H1 (cell line): ENCODE results near the gene C16orf87. TPM values are rescaled to one million over a fixed set of nuclear protein-coding genes. Genes with fewer than 3 reads are reported as not detected.

ENCODE experiments used
- CTCF ChIA-PET: fragments of 300-600 bp; sonication (Branson Sonifier 250); formaldehyde crosslinking; loops from one replicate; lab custom pipeline; 2021; ENCODE audit not compliant: partially characterized antibody; lab: Charles Lee
- POLR2A ChIA-PET: fragments of 300-600 bp; sonication (Branson Sonifier 250); formaldehyde crosslinking; loops from one replicate; lab custom pipeline; 2021; ENCODE audit warnings: inconsistent platforms; ENCODE audit not compliant: partially characterized antibody; lab: Charles Lee
- DNase-seq, 2 experiments: peaks; one replicate each; pipeline versions ENCODE4 v3.0.0 to v3.0.0-alpha.2; 2010 to 2022; ENCODE audit warnings: low spot score in 2 of 2, low read depth in 1 of 2, mixed read lengths in 1 of 2
- FAIRE-seq: peaks from 2 replicates; lab custom pipeline; 2011; peaks lifted over from hg19 to GRCh38; lab: Jason Lieb, UNC
- H2AFZ ChIP-seq: 2 replicates; pipeline ENCODE4 v1.8.1; 2012; ENCODE audit warnings: low read length, inconsistent platforms
- H2AK5ac ChIP-seq: 2 replicates; pipeline ENCODE4 v1.6.1; 2013; ENCODE audit warnings: low read depth, low read length
- H2BK120ac ChIP-seq: replicated peaks from 2 replicates; pipeline ENCODE3; 2013; ENCODE audit warnings: low read depth, low read length, inconsistent platforms
- H2BK12ac ChIP-seq: 2 replicates; pipeline ENCODE4 v1.6.1; 2013; ENCODE audit warnings: low read depth, low read length
- H2BK15ac ChIP-seq: 2 replicates; pipeline ENCODE4 v1.6.1; 2013; ENCODE audit warnings: low read length
- H2BK20ac ChIP-seq: 2 replicates; pipeline ENCODE4 v1.6.1; 2013; ENCODE audit warnings: low read length
- H2BK5ac ChIP-seq: 2 replicates; pipeline ENCODE4 v1.6.1; 2013; ENCODE audit warnings: low read depth, low read length
- H3K14ac ChIP-seq: 2 replicates; pipeline ENCODE4 v1.6.1; 2013; ENCODE audit warnings: inconsistent platforms; ENCODE audit not compliant: insufficient read length
- H3K18ac ChIP-seq: 2 replicates; pipeline ENCODE4 v1.6.1; 2013; ENCODE audit warnings: low read length; ENCODE audit errors: extremely low read depth
- H3K23ac ChIP-seq: 2 replicates; pipeline ENCODE4 v1.6.1; 2013; ENCODE audit warnings: inconsistent platforms; ENCODE audit not compliant: insufficient read length
- H3K23me2 ChIP-seq: 2 replicates; pipeline ENCODE4 v1.6.1; 2013; ENCODE audit warnings: low read depth, low read length
- H3K27ac ChIP-seq: 2 replicates; pipeline ENCODE4 v1.6.1; 2011; ENCODE audit warnings: low read depth, low read length, inconsistent platforms
- H3K27me3 ChIP-seq, 4 experiments: replicated peaks in 1 of 4; 1 replicate in 1 of 4; 2 replicates in 3 of 4; pipeline versions ENCODE4 v1.6.1 to v1.8.1; 2011 to 2013; ENCODE audit warnings: low read length in 3 of 4, mild to moderate bottlenecking in 3 of 4, inconsistent platforms in 2 of 4, mixed read lengths in 2 of 4, moderate library complexity in 1 of 4; ENCODE audit not compliant: control insufficient read depth in 3 of 4, insufficient read depth in 3 of 4; ENCODE audit errors: extremely low read depth in 1 of 4
- H3K36me3 ChIP-seq, 4 experiments: 2 replicates each; pipeline versions ENCODE4 v1.6.1 to v1.8.1; 2011 to 2013; ENCODE audit warnings: mild to moderate bottlenecking in 4 of 4, low read length in 3 of 4, moderate library complexity in 2 of 4, control low read depth in 1 of 4, inconsistent platforms in 1 of 4; ENCODE audit not compliant: insufficient read depth in 4 of 4, control insufficient read depth in 2 of 4
- H3K4ac ChIP-seq: replicated peaks from 2 replicates; pipeline ENCODE3; 2013; ENCODE audit warnings: low read length, low read depth, mixed read lengths, inconsistent platforms; ENCODE audit not compliant: insufficient read length
- H3K4me1 ChIP-seq, 4 experiments: replicated peaks in 1 of 4; 1 replicate in 1 of 4; 2 replicates in 3 of 4; pipeline versions ENCODE4 v1.6.1 to v1.8.1; 2011 to 2013; ENCODE audit warnings: low read length in 3 of 4, inconsistent platforms in 2 of 4, mixed read lengths in 1 of 4; ENCODE audit not compliant: insufficient read depth in 4 of 4, control insufficient read depth in 3 of 4
- H3K4me2 ChIP-seq, 2 experiments: 2 replicates each; pipeline versions ENCODE4 v1.6.1 to v1.8.1; 2011 to 2013; ENCODE audit warnings: low read depth in 2 of 2, low read length in 2 of 2, control low read depth in 1 of 2, inconsistent platforms in 1 of 2, mild to moderate bottlenecking in 1 of 2; ENCODE audit not compliant: insufficient read depth in 1 of 2
- H3K4me3 ChIP-seq, 4 experiments: fragments of 200-600, 300-600 bp in 1 of 4; sonication (generic), shearing (Covaris generic), sonication (Bioruptor Twin) in 1 of 4; 2 replicates each; pipeline versions ENCODE4 v1.5.1 to v1.8.1; 2011 to 2016; ENCODE audit warnings: low read length in 4 of 4, low read depth in 3 of 4, control low read depth in 2 of 4, inconsistent platforms in 2 of 4, mild to moderate bottlenecking in 2 of 4, mixed read lengths in 1 of 4, moderate library complexity in 1 of 4; ENCODE audit not compliant: insufficient read depth in 2 of 4; ENCODE audit errors: extremely low read depth in 1 of 4
- H3K56ac ChIP-seq: replicated peaks from 2 replicates; pipeline ENCODE3; 2013; ENCODE audit warnings: low read depth, mild to moderate bottlenecking, mixed read lengths, low read length, inconsistent platforms; ENCODE audit not compliant: insufficient read length
- H3K79me1 ChIP-seq: 2 replicates; pipeline ENCODE4 v1.6.1; 2013; ENCODE audit warnings: low read depth, low read length, control low read depth
- H3K79me2 ChIP-seq, 2 experiments: 2 replicates each; pipeline versions ENCODE4 v1.6.1 to v1.8.1; 2012 to 2013; ENCODE audit warnings: low read length in 2 of 2, mild to moderate bottlenecking in 2 of 2, inconsistent platforms in 1 of 2; ENCODE audit not compliant: insufficient read depth in 2 of 2, control insufficient read depth in 1 of 2
- H3K9ac ChIP-seq, 4 experiments: replicated peaks in 1 of 4; 1 replicate in 1 of 4; 2 replicates in 3 of 4; pipeline versions ENCODE4 v1.6.1 to v1.8.1; 2011 to 2013; ENCODE audit warnings: low read depth in 3 of 4, low read length in 3 of 4, control low read depth in 2 of 4, mild to moderate bottlenecking in 2 of 4, moderate library complexity in 2 of 4, inconsistent platforms in 1 of 4; ENCODE audit errors: extremely low read depth in 1 of 4
- H3K9me3 ChIP-seq, 2 experiments: 2 replicates each; pipeline versions ENCODE4 v1.6.1 to v1.8.1; 2012 to 2013; ENCODE audit warnings: mild to moderate bottlenecking in 2 of 2, moderate library complexity in 2 of 2, control low read depth in 1 of 2, inconsistent platforms in 1 of 2, low read depth in 1 of 2, low read length in 1 of 2, mixed read lengths in 1 of 2; ENCODE audit not compliant: insufficient read depth in 2 of 2
- H4K20me1 ChIP-seq, 2 experiments: replicated peaks in 1 of 2; 2 replicates each; pipeline versions ENCODE3 to v1.8.1; 2011 to 2013; ENCODE audit warnings: inconsistent platforms in 2 of 2, low read length in 2 of 2, mild to moderate bottlenecking in 1 of 2; ENCODE audit not compliant: insufficient read depth in 2 of 2, control insufficient read depth in 1 of 2
- H4K5ac ChIP-seq: 2 replicates; pipeline ENCODE4 v1.6.1; 2013; ENCODE audit warnings: low read length, low read depth, mixed read lengths, inconsistent platforms; ENCODE audit not compliant: insufficient read length
- H4K8ac ChIP-seq: 2 replicates; pipeline ENCODE4 v1.8.0; 2013; ENCODE audit warnings: mild to moderate bottlenecking, moderate library complexity, low read length, inconsistent platforms; ENCODE audit not compliant: insufficient read depth; ENCODE audit errors: extremely low read depth
- H4K91ac ChIP-seq: replicated peaks from 2 replicates; pipeline ENCODE3; 2013; ENCODE audit warnings: low read length, mixed read lengths, inconsistent platforms; ENCODE audit not compliant: insufficient read length
- NANOG ChIP-seq: IDR thresholded peaks from 2 replicates; pipeline ENCODE4 v1.6.1; 2011; ENCODE audit warnings: low read length, low read depth, mild to moderate bottlenecking, inconsistent platforms; ENCODE audit not compliant: insufficient read depth, poor library complexity, severe bottlenecking
- POU5F1 ChIP-seq: IDR thresholded peaks from 2 replicates; pipeline ENCODE4 v1.6.1; 2011; ENCODE audit warnings: low read depth, mild to moderate bottlenecking, low read length, moderate library complexity
- TAF1 ChIP-seq: IDR thresholded peaks from 2 replicates; pipeline ENCODE4 v1.6.1; 2011; ENCODE audit warnings: mild to moderate bottlenecking, low read depth, low read length
- WGBS, 2 experiments: shearing (Covaris generic) in 1 of 2; methylation state at CpG; one replicate each; pipeline versions ENCODE4 v1.1.6 to v1.1.7; 2013 to 2015; ENCODE audit warnings: low lambda C conversion rate in 2 of 2, mixed read lengths in 2 of 2, inconsistent platforms in 1 of 2, low coverage in 1 of 2, missing lambda C conversion rate in 1 of 2; ENCODE audit not compliant: insufficient replicate concordance in 2 of 2, insufficient coverage in 1 of 2, insufficient read length in 1 of 2; ENCODE audit errors: extremely low coverage in 1 of 2, missing lambda C conversion rate in 1 of 2; 5-methylcytosine and 5-hydroxymethylcytosine counted together
- polyA plus RNA-seq, 7 experiments: library from polyadenylated mRNA; depleted of rRNA in 3 of 7; stranded (reverse) in 5 of 7; unstranded in 2 of 7; fragments of >200 nt in 5 of 7; fragments of 200-250 nt in 2 of 7; gene quantifications; 1 replicate in 5 of 7; 2 replicates in 1 of 7; 4 replicates in 1 of 7; pipeline versions ENCODE4 v1.2.1 to v1.2.3, GENCODE V29; 2011 to 2013; ENCODE audit warnings: missing spikeins in 2 of 7, mixed read lengths in 2 of 7
- total RNA-seq: library from RNA; stranded (reverse); fragmentation: NEBNext Ultra II Directional; extraction: Animal tissue kit (Norgen Biotek cat#: 25700); gene quantifications from 2 replicates; pipeline ENCODE4 v1.2.1, GENCODE V29; 2021
- TF ChIP-seq, protein P1 (sequence below): IDR thresholded peaks from 2 replicates; pipeline ENCODE4 v1.6.1; 2012; ENCODE audit warnings: inconsistent platforms

C16orf87 gene
- total and polyA plus RNA-seq, 2 of the 8 experiments (the other 6 are each of a cell fraction or from before 2014, with no cell fraction given): 4.8 to 21.8 TPM

DNA sequence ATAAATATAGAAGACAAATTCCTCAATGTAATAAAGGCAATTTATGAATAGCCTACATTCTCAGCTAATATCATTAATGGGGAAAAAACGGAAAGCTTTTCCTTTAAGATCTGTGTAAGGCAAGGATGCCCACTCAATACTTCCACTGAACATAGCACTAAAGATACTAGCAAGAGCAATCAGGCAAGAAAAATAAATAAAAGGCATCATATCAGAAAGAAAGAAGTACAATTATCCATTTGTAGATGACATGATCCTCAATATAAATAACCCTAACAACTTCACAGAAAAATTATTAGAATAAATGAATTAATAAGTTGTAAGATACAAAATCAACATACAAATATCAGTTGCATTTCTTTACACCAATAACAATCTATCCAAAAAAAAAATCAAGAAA, 37.1 kb downstream of the C16orf87 start:
- Histone ChIP-seq H3K27ac (no peak overlapping the region), H3K9ac (no peak overlapping the region), H3K18ac (no peak overlapping the region), H2BK12ac (no peak overlapping the region), H2BK15ac (no peak overlapping the region), H3K79me1 (no peaks in the 10 kb centered on the region), H3K4me1 (peaks cover 0 to 9% (median 3%) of the 10 kb centered on the region in 4 experiments; a peak in 4 of 7 replicates), H2AFZ (no peak overlapping the region), H3K4me2 (no peak overlapping the region), H4K91ac (no peak overlapping the region), H2BK120ac (no peak overlapping the region), H3K56ac (no peak overlapping the region), H2BK20ac (no peak overlapping the region), H3K27me3 (no peaks in the 10 kb centered on the region), H3K14ac (no peak overlapping the region), H2BK5ac (no peak overlapping the region), H4K8ac (no peak overlapping the region), H3K23me2 (peaks cover 4% of the 10 kb centered on the region), H4K20me1 (no peaks in the 10 kb centered on the region), H3K4ac (no peak overlapping the region), H2AK5ac (no peak overlapping the region), H3K4me3 (no peak overlapping the region), H4K5ac (no peak overlapping the region), H3K79me2 (no peaks in the 10 kb centered on the region), H3K23ac (no peak overlapping the region), H3K36me3 (no peaks in the 10 kb centered on the region; a peak in 2 of 8 replicates), H3K9me3 (peaks cover 0 to 5% of the 10 kb centered on the region in 2 experiments; a peak in 2 of 4 replicates)
- ChIA-PET POLR2A (no interaction called here), CTCF (interaction anchor here (0.6 kb wide), 1 partner anchor 97 kb away, joined by 4 read pairs; no protein-coding TSS in a partner anchor)
- TF ChIP-seq POU5F1 (no peak), TAF1 (no peak), NANOG (no peak)
- TF ChIP-seq, protein P1, sequence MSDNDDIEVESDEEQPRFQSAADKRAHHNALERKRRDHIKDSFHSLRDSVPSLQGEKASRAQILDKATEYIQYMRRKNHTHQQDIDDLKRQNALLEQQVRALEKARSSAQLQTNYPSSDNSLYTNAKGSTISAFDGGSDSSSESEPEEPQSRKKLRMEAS: no peak
- FAIRE-seq (no peak), DNase-seq (no peak)
- 91% methylated on average over 1 of the region's 1 CpG; no CpG with 5 or more reads in 1 of the 2 experiments for WGBS, 2 experiments
